OCI-LY1 (cell line): ENCODE data around the gene PTPRR.

Experiments
- H2AFZ ChIP-seq: fragments of 200-600 bp; sonication (generic), shearing (Covaris generic); 2 replicates; pipeline ENCODE4 v1.6.0; 2014; ENCODE audit warnings: antibody characterized with exemption, mild to moderate bottlenecking, low read length
- H3F3A ChIP-seq: fragments of 200-600 bp; sonication (generic), shearing (Covaris generic); 2 replicates; pipeline ENCODE4 v1.6.0; 2014; ENCODE audit warnings: mild to moderate bottlenecking, antibody characterized with exemption, low read length, moderate library complexity; ENCODE audit not compliant: insufficient read depth
- H3K27ac ChIP-seq: fragments of 200-600 bp; sonication (generic); 2 replicates; pipeline ENCODE4 v1.5.1; 2014; ENCODE audit warnings: low read length, mixed run types, mild to moderate bottlenecking, low read depth; ENCODE audit not compliant: poor library complexity, severe bottlenecking
- H3K27me3 ChIP-seq: fragments of 200-600 bp; sonication (generic); 2 replicates; pipeline ENCODE4 v1.6.0; 2014; ENCODE audit warnings: antibody characterized with exemption, mild to moderate bottlenecking, low read length, moderate library complexity; ENCODE audit not compliant: insufficient read depth
- H3K36me3 ChIP-seq: fragments of 200-600 bp; sonication (generic); 2 replicates; pipeline ENCODE4 v1.6.1; 2014; ENCODE audit warnings: mild to moderate bottlenecking, antibody characterized with exemption, low read length, moderate library complexity, mixed read lengths; ENCODE audit not compliant: insufficient read depth
- H3K4me1 ChIP-seq: fragments of 200-600 bp; sonication (generic); 2 replicates; pipeline ENCODE4 v1.5.1; 2014; ENCODE audit warnings: mild to moderate bottlenecking, low read length, moderate library complexity; ENCODE audit not compliant: insufficient read depth, severe bottlenecking
- H3K4me2 ChIP-seq: fragments of 200-600 bp; sonication (generic), shearing (Covaris generic); 2 replicates; pipeline ENCODE4 v1.6.1; 2014; ENCODE audit warnings: low read length
- H3K4me3 ChIP-seq: fragments of 200-600 bp; sonication (generic); 2 replicates; pipeline ENCODE4 v1.5.1; 2014; ENCODE audit warnings: low read length, low read depth, mild to moderate bottlenecking, mixed read lengths; ENCODE audit not compliant: poor library complexity, severe bottlenecking
- H3K79me2 ChIP-seq: fragments of 200-600 bp; shearing (Covaris generic); 2 replicates; pipeline ENCODE4 v1.6.1; 2016; ENCODE audit warnings: mixed run types, low read length, mixed read lengths; ENCODE audit not compliant: insufficient read depth
- H3K9ac ChIP-seq: fragments of 200-600 bp; sonication (generic), shearing (Covaris generic); 2 replicates; pipeline ENCODE4 v1.6.1; 2014; ENCODE audit warnings: mild to moderate bottlenecking, low read length, mixed read lengths
- H3K9me2 ChIP-seq: fragments of 200-600 bp; sonication (generic), shearing (Covaris generic); 2 replicates; pipeline ENCODE4 v1.6.1; 2014; ENCODE audit warnings: low read depth, mild to moderate bottlenecking, low read length, mixed read lengths
- H3K9me3 ChIP-seq: fragments of 200-600 bp; shearing (Covaris generic); 2 replicates; pipeline ENCODE4 v1.6.1; 2014; ENCODE audit warnings: low read length, mixed read lengths
- H4K20me1 ChIP-seq: fragments of 200-600 bp; sonication (generic), shearing (Covaris generic); 2 replicates; pipeline ENCODE4 v1.6.0; 2016; ENCODE audit warnings: mild to moderate bottlenecking, low read length; ENCODE audit not compliant: insufficient read depth
- CTCF ChIP-seq: fragments of 200-600 bp; sonication (generic), shearing (Covaris generic); IDR thresholded peaks from 2 replicates; pipeline ENCODE4 v1.5.1; 2017; ENCODE audit warnings: mild to moderate bottlenecking, antibody characterized with exemption, low read length, moderate library complexity, mixed read lengths
- EZH2 ChIP-seq: fragments of 200-600 bp; sonication (generic), shearing (Covaris generic); IDR thresholded peaks from 2 replicates; pipeline ENCODE4 v1.8.0; 2017; ENCODE audit warnings: borderline replicate concordance, mixed run types, mild to moderate bottlenecking, antibody characterized with exemption, low read length, moderate library complexity, mixed read lengths

Gene PTPRR

GRCh38 chr12:70763666-70764065 lies 156.9 kb downstream of the PTPRR start:
- no peaks in the 10 kb centered on the region for H3K9me2 ChIP-seq
- no peaks in the 10 kb centered on the region for H3K36me3 ChIP-seq
- no peaks in the 10 kb centered on the region for H3K79me2 ChIP-seq
- no peak overlapping the region for H3K4me3 ChIP-seq
- no peaks in the 10 kb centered on the region for H3K9me3 ChIP-seq
- H3K9ac ChIP-seq, result no peak overlapping the region
- H4K20me1 ChIP-seq, result no peaks in the 10 kb centered on the region
- no peak overlapping the region for H3K4me2 ChIP-seq
- H3F3A ChIP-seq, result no peaks in the 10 kb centered on the region
- no peaks in the 10 kb centered on the region for H3K4me1 ChIP-seq
- no peaks in the 10 kb centered on the region for H3K27me3 ChIP-seq
- TF ChIP-seq CTCF (no peak), EZH2 (no peak)
- no peak overlapping the region for H2AFZ ChIP-seq
- no peak overlapping the region for H3K27ac ChIP-seq

- H3K36me3 ChIP-seq, result no peaks in the 10 kb centered on the region
- H4K20me1 ChIP-seq, result no peaks in the 10 kb centered on the region
- H3F3A ChIP-seq, result no peaks in the 10 kb centered on the region
- no peak overlapping the region for H3K4me2 ChIP-seq
- no peaks in the 10 kb centered on the region for H3K4me1 ChIP-seq
- H3K9me3 ChIP-seq, result no peaks in the 10 kb centered on the region
- H3K27me3 ChIP-seq, result no peaks in the 10 kb centered on the region
- no peak overlapping the region for H3K27ac ChIP-seq
- H3K9me2 ChIP-seq, result no peaks in the 10 kb centered on the region
- H3K4me3 ChIP-seq, result no peak overlapping the region
- H2AFZ ChIP-seq, result no peak overlapping the region
- no peaks in the 10 kb centered on the region for H3K79me2 ChIP-seq
- no peak overlapping the region for H3K9ac ChIP-seq
- TF ChIP-seq EZH2 (no peak), CTCF (no peak)
These were observed 158.5 kb downstream of the PTPRR start for GRCh38 chr12:70762000-70762399.

- no peak overlapping the region for H3K9ac ChIP-seq
- no peaks in the 10 kb centered on the region for H3F3A ChIP-seq
- H3K36me3 ChIP-seq, result no peaks in the 10 kb centered on the region
- no peaks in the 10 kb centered on the region for H3K27me3 ChIP-seq
- H3K4me3 ChIP-seq, result no peak overlapping the region
- H3K79me2 ChIP-seq, result no peaks in the 10 kb centered on the region
- no peaks in the 10 kb centered on the region for H4K20me1 ChIP-seq
- TF ChIP-seq CTCF (no peak), EZH2 (no peak)
- H3K9me2 ChIP-seq, result no peaks in the 10 kb centered on the region
- H3K4me2 ChIP-seq, result no peak overlapping the region
- H3K4me1 ChIP-seq, result no peaks in the 10 kb centered on the region
- H3K9me3 ChIP-seq, result no peaks in the 10 kb centered on the region
- no peak overlapping the region for H3K27ac ChIP-seq
- H2AFZ ChIP-seq, result no peak overlapping the region
These were observed 161.2 kb downstream of the PTPRR start for GRCh38 chr12:70759161-70759918.
